Liver (tissue), 9 donors: Measurements from ENCODE around the gene NEK5. TPM values are rescaled to one million over a fixed set of nuclear protein-coding genes. Genes with fewer than 3 reads are reported as not detected.

Experiments
- DNase-seq: peaks from one replicate; pipeline ENCODE4 v3.0.0-alpha.2; 2017; ENCODE audit warnings: low spot score
- H3K27ac ChIP-seq, 2 donors: one replicate each; pipeline ENCODE4 v1.7.0; 2013; ENCODE audit warnings: inconsistent platforms in 2 of 2, low read length in 2 of 2, control low read depth in 1 of 2, low read depth in 1 of 2, mild to moderate bottlenecking in 1 of 2
- H3K27me3 ChIP-seq, 4 donors: one replicate each; pipeline versions ENCODE4 v1.6.1 to v1.7.0; 2013; ENCODE audit warnings: low read length in 3 of 4, inconsistent platforms in 1 of 4, mild to moderate bottlenecking in 1 of 4, moderate library complexity in 1 of 4; ENCODE audit not compliant: control insufficient read depth in 4 of 4, insufficient read depth in 4 of 4
- H3K36me3 ChIP-seq, 4 donors: one replicate each; pipeline versions ENCODE4 v1.6.1 to v1.7.0; 2013; ENCODE audit warnings: low read length in 3 of 4, mild to moderate bottlenecking in 3 of 4, low read depth in 1 of 4, moderate library complexity in 1 of 4; ENCODE audit not compliant: control insufficient read depth in 4 of 4, insufficient read depth in 3 of 4
- H3K4me1 ChIP-seq, 4 donors: one replicate each; pipeline versions ENCODE4 v1.6.1 to v1.7.0; 2013; ENCODE audit warnings: low read length in 3 of 4, mild to moderate bottlenecking in 3 of 4, moderate library complexity in 1 of 4; ENCODE audit not compliant: control insufficient read depth in 4 of 4, insufficient read depth in 4 of 4
- H3K4me3 ChIP-seq, 3 donors: one replicate each; pipeline versions ENCODE4 v1.6.1 to v1.7.0; 2013; ENCODE audit warnings: low read length in 3 of 3, control low read depth in 1 of 3, low read depth in 1 of 3, mild to moderate bottlenecking in 1 of 3
- H3K9ac ChIP-seq, 2 donors: one replicate each; pipeline ENCODE4 v1.7.0; 2013; ENCODE audit warnings: low read length in 2 of 2, mild to moderate bottlenecking in 2 of 2, moderate library complexity in 2 of 2, control low read depth in 1 of 2, low read depth in 1 of 2
- H3K9me3 ChIP-seq, 4 donors: one replicate each; pipeline versions ENCODE4 v1.6.1 to v1.7.0; 2013; ENCODE audit warnings: low read length in 3 of 4; ENCODE audit not compliant: control insufficient read depth in 4 of 4
- EGR1 ChIP-seq, 2 donors: IDR thresholded peaks; 2 replicates each; pipeline ENCODE4 v1.6.1; 2016 to 2018; ENCODE audit warnings: antibody characterized with exemption in 2 of 2, low read depth in 2 of 2
- FOXA1 ChIP-seq: IDR thresholded peaks from 2 replicates; pipeline ENCODE4 v1.6.1; 2016; ENCODE audit warnings: antibody characterized with exemption
- FOXA2 ChIP-seq: IDR thresholded peaks from 2 replicates; pipeline ENCODE4 v1.6.1; 2016; ENCODE audit warnings: antibody characterized with exemption
- HNF4G ChIP-seq: IDR thresholded peaks from 2 replicates; pipeline ENCODE4 v1.6.1; 2016; ENCODE audit warnings: antibody characterized with exemption
- MAX ChIP-seq: IDR thresholded peaks from 2 replicates; pipeline ENCODE4 v1.6.1; 2016; ENCODE audit warnings: antibody characterized with exemption
- NR2F2 ChIP-seq: IDR thresholded peaks from 2 replicates; pipeline ENCODE4 v1.6.1; 2016; ENCODE audit warnings: antibody characterized with exemption
- RAD21 ChIP-seq, 2 donors: IDR thresholded peaks; 2 replicates each; pipeline ENCODE4 v1.6.1; 2016; ENCODE audit warnings: antibody characterized with exemption in 2 of 2, mild to moderate bottlenecking in 2 of 2
- RXRA ChIP-seq, 2 donors: IDR thresholded peaks; 2 replicates each; pipeline ENCODE4 v1.6.1; 2017 to 2018; ENCODE audit warnings: antibody characterized with exemption in 2 of 2, mild to moderate bottlenecking in 1 of 2
- SP1 ChIP-seq: IDR thresholded peaks from 2 replicates; pipeline ENCODE4 v1.6.1; 2018; ENCODE audit warnings: antibody characterized with exemption, mild to moderate bottlenecking
- TAF1 ChIP-seq: conservative IDR thresholded peaks from 2 replicates; pipeline ENCODE4 v1.6.1; 2016; ENCODE audit warnings: antibody characterized with exemption, mild to moderate bottlenecking
- YY1 ChIP-seq: IDR thresholded peaks from 2 replicates; pipeline ENCODE4 v1.6.1; 2016; ENCODE audit warnings: antibody characterized with exemption, mild to moderate bottlenecking
- WGBS: extraction: QIAGEN DNeasy Blood & Tissue Kit; methylation state at CpG from one replicate; pipeline ENCODE4 v1.1.7; 2013; 5-methylcytosine and 5-hydroxymethylcytosine counted together
- polyA plus RNA-seq, 2 donors: library from polyadenylated mRNA; stranded (reverse) in 1 of 2; unstranded in 1 of 2; fragments of 200-250 nt in 1 of 2; fragments of >200 nt in 1 of 2; fragmentation: Nextera tagmentation in 1 of 2; extraction: Ambion mirVana in 1 of 2; gene quantifications; one replicate each; pipeline versions ENCODE4 v1.2.1 to v1.2.3, GENCODE V29; 2013 to 2015
- total RNA-seq, 2 donors: library from RNA; depleted of rRNA; stranded (reverse); fragments of >200 nt; gene quantifications; one replicate each; pipeline ENCODE4 v1.2.3, GENCODE V29; 2014
- TF ChIP-seq, protein P1 (sequence below): IDR thresholded peaks from 2 replicates; pipeline ENCODE4 v1.6.1; 2016; ENCODE audit warnings: antibody characterized with exemption, mild to moderate bottlenecking
- TF ChIP-seq, protein P2 (sequence below): fragments of 150-350 bp; IDR thresholded peaks from 2 replicates; pipeline ENCODE4 v1.5.1; 2017; ENCODE audit warnings: improper control_type of control experiment, low read depth, low read length; ENCODE audit not compliant: missing input control
- TF ChIP-seq, protein P3 (sequence below): IDR thresholded peaks from 2 replicates; pipeline ENCODE4 v1.6.1; 2016; ENCODE audit warnings: antibody characterized with exemption
- donor health status: healthy.
- donor health status: healthy.
- donor health status: healthy.
- donor health status: healthy.
- donor health status: healthy.

Gene NEK5
- total and polyA plus RNA-seq, 4 donors: 0.08 to 0.63 (median 0.23) TPM; not detected in 1

- TF ChIP-seq, protein P1, sequence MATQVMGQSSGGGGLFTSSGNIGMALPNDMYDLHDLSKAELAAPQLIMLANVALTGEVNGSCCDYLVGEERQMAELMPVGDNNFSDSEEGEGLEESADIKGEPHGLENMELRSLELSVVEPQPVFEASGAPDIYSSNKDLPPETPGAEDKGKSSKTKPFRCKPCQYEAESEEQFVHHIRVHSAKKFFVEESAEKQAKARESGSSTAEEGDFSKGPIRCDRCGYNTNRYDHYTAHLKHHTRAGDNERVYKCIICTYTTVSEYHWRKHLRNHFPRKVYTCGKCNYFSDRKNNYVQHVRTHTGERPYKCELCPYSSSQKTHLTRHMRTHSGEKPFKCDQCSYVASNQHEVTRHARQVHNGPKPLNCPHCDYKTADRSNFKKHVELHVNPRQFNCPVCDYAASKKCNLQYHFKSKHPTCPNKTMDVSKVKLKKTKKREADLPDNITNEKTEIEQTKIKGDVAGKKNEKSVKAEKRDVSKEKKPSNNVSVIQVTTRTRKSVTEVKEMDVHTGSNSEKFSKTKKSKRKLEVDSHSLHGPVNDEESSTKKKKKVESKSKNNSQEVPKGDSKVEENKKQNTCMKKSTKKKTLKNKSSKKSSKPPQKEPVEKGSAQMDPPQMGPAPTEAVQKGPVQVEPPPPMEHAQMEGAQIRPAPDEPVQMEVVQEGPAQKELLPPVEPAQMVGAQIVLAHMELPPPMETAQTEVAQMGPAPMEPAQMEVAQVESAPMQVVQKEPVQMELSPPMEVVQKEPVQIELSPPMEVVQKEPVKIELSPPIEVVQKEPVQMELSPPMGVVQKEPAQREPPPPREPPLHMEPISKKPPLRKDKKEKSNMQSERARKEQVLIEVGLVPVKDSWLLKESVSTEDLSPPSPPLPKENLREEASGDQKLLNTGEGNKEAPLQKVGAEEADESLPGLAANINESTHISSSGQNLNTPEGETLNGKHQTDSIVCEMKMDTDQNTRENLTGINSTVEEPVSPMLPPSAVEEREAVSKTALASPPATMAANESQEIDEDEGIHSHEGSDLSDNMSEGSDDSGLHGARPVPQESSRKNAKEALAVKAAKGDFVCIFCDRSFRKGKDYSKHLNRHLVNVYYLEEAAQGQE: no peak
- TF ChIP-seq EGR1 (IDR thresholded peaks at IDR 0.05; ENCODE audit: low read depth in 2 of 2) (no peak), FOXA2 (no peak), RXRA (IDR thresholded peaks at IDR 0.05) (no peak), MAX (no peak)
- WGBS: 77% methylated on average over 4 of the region's 4 CpGs
- no peak overlapping the region for H3K4me3 ChIP-seq
- H3K4me1 ChIP-seq: peaks cover 3 to 41% (median 28%) of the 10 kb centered on the region in 4 donors
- H3K27me3 ChIP-seq: no peaks in the 10 kb centered on the region
- H3K9ac ChIP-seq: no peak overlapping the region
- DNase-seq: no peak
- H3K9me3 ChIP-seq: no peaks in the 10 kb centered on the region
- no peaks in the 10 kb centered on the region for H3K36me3 ChIP-seq
- no peak overlapping the region for H3K27ac ChIP-seq
Observed at GRCh38 chr13:52003541-52003940, 125.3 kb downstream of the NEK5 start.

DNA sequence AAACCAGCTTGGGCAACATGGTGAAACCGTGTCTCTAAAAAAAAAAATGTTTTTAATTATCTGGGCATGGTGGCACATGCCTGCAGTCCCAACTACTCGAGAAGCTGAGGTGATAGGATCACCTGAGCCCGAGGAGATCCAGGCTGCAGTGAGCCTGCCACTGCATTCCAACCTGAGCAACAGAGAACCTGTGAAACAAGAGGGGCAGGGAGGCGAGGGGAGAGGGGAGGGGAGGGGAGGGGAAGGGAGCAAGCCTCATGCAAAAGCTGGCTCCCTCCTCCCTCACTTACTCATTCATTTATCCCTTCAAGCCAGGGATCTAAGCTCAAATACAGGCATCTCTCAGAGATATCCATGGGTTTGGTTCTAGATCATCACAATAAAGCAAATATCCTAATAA, 126.5 kb downstream of the NEK5 start:
- TF ChIP-seq, protein P1: no peak
- TF ChIP-seq YY1: no peak
- TF ChIP-seq TAF1: no peak
- TF ChIP-seq FOXA1: no peak
- TF ChIP-seq RXRA (IDR thresholded peaks at IDR 0.05): no peak
- TF ChIP-seq HNF4G: no peak
- TF ChIP-seq SP1: no peak
- TF ChIP-seq RAD21 (IDR thresholded peaks at IDR 0.05): no peak
- TF ChIP-seq, protein P2, sequence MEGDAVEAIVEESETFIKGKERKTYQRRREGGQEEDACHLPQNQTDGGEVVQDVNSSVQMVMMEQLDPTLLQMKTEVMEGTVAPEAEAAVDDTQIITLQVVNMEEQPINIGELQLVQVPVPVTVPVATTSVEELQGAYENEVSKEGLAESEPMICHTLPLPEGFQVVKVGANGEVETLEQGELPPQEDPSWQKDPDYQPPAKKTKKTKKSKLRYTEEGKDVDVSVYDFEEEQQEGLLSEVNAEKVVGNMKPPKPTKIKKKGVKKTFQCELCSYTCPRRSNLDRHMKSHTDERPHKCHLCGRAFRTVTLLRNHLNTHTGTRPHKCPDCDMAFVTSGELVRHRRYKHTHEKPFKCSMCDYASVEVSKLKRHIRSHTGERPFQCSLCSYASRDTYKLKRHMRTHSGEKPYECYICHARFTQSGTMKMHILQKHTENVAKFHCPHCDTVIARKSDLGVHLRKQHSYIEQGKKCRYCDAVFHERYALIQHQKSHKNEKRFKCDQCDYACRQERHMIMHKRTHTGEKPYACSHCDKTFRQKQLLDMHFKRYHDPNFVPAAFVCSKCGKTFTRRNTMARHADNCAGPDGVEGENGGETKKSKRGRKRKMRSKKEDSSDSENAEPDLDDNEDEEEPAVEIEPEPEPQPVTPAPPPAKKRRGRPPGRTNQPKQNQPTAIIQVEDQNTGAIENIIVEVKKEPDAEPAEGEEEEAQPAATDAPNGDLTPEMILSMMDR: no peak
- TF ChIP-seq, protein P3, sequence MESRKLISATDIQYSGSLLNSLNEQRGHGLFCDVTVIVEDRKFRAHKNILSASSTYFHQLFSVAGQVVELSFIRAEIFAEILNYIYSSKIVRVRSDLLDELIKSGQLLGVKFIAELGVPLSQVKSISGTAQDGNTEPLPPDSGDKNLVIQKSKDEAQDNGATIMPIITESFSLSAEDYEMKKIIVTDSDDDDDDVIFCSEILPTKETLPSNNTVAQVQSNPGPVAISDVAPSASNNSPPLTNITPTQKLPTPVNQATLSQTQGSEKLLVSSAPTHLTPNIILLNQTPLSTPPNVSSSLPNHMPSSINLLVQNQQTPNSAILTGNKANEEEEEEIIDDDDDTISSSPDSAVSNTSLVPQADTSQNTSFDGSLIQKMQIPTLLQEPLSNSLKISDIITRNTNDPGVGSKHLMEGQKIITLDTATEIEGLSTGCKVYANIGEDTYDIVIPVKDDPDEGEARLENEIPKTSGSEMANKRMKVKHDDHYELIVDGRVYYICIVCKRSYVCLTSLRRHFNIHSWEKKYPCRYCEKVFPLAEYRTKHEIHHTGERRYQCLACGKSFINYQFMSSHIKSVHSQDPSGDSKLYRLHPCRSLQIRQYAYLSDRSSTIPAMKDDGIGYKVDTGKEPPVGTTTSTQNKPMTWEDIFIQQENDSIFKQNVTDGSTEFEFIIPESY: no peak
- TF ChIP-seq NR2F2: no peak
- Histone ChIP-seq H3K4me3 (no peak overlapping the region), H3K36me3 (no peaks in the 10 kb centered on the region), H3K27me3 (no peaks in the 10 kb centered on the region), H3K9ac (no peak overlapping the region), H3K9me3 (no peaks in the 10 kb centered on the region), H3K4me1 (peaks cover 3 to 47% (median 35%) of the 10 kb centered on the region in 4 donors), H3K27ac (no peak overlapping the region)
- DNase-seq: no peak
- 85% methylated on average over 4 of the region's 4 CpGs for WGBS
